Thymus (tissue), 11 donors: ENCODE measurements around the gene RBP3. TPM values are rescaled to one million over a fixed set of nuclear protein-coding genes. Genes with fewer than 3 reads are reported as not detected.
"Not testable (repeated sequence)": the region's sequence is repeated elsewhere in the genome, so short reads cannot be mapped to it uniquely, and the experiment has no call there.

Source experiments
- DNase-seq, 9 donors: peaks; one replicate each; pipeline ENCODE4 v3.0.0-alpha.2; 2013; ENCODE audit warnings: low spot score in 9 of 9, low read depth in 6 of 9, missing footprints in 1 of 9
- H3K27ac ChIP-seq, 2 donors: one replicate each; pipeline ENCODE4 v1.5.1; 2013; ENCODE audit warnings: control low read depth in 1 of 2, low read depth in 1 of 2, low read length in 1 of 2, mild to moderate bottlenecking in 1 of 2, moderate library complexity in 1 of 2
- H3K27me3 ChIP-seq, 2 donors: one replicate each; pipeline ENCODE4 v1.5.1; 2013; ENCODE audit warnings: low read length in 1 of 2; ENCODE audit not compliant: control insufficient read depth in 2 of 2, insufficient read depth in 1 of 2
- H3K36me3 ChIP-seq, 2 donors: one replicate each; pipeline ENCODE4 v1.5.1; 2013; ENCODE audit warnings: low read length in 1 of 2, mild to moderate bottlenecking in 1 of 2, moderate library complexity in 1 of 2; ENCODE audit not compliant: control insufficient read depth in 2 of 2, insufficient read depth in 2 of 2
- H3K4me1 ChIP-seq, 2 donors: one replicate each; pipeline ENCODE4 v1.5.1; 2013; ENCODE audit warnings: low read length in 2 of 2; ENCODE audit not compliant: control insufficient read depth in 2 of 2, insufficient read depth in 2 of 2
- H3K4me3 ChIP-seq, 2 donors: one replicate each; pipeline ENCODE4 v1.5.1; 2013; ENCODE audit warnings: low read length in 2 of 2, control low read depth in 1 of 2, mild to moderate bottlenecking in 1 of 2
- H3K9me3 ChIP-seq, 2 donors: one replicate each; pipeline ENCODE4 v1.5.1; 2013; ENCODE audit warnings: low read length in 1 of 2, mild to moderate bottlenecking in 1 of 2; ENCODE audit not compliant: control insufficient read depth in 2 of 2, insufficient read depth in 1 of 2
- WGBS: extraction: QIAGEN DNeasy Blood & Tissue Kit; methylation state at CpG from one replicate; pipeline ENCODE4 v1.1.7; 2013; 5-methylcytosine and 5-hydroxymethylcytosine counted together
- polyA plus RNA-seq: library from polyadenylated mRNA; stranded (reverse); fragments of 200-250 nt; gene quantifications from one replicate; pipeline ENCODE4 v1.2.3, GENCODE V29; 2013
- total RNA-seq: library from RNA; stranded (reverse); fragments of 120-200 nt; gene quantifications from one replicate; pipeline ENCODE4 v1.2.4, GENCODE V29; 2013
- donor health status: healthy.

RBP3 gene
- total and polyA plus RNA-seq, 2 donors: 0.05 TPM

DNA sequence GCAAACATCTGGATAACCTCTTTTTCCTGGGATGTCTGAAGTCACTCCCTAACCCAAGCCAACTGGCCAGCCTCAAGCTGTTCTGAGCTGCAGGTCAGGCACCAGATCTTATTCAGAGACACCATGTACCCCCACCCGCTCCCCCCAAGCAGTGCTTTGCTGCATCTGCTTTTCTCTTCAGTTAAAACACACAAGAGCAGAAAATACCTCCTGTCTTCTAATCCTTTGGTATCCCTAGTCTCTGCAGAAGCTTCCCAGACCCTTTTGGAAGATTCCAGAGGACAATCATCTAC, 32.9 kb downstream of the RBP3 start:
- 95% methylated on average over 1 of the region's 1 CpG for WGBS
- peaks cover 0 to 21% of the 10 kb centered on the region in 2 donors for H3K27me3 ChIP-seq
- no peak for DNase-seq

DNA sequence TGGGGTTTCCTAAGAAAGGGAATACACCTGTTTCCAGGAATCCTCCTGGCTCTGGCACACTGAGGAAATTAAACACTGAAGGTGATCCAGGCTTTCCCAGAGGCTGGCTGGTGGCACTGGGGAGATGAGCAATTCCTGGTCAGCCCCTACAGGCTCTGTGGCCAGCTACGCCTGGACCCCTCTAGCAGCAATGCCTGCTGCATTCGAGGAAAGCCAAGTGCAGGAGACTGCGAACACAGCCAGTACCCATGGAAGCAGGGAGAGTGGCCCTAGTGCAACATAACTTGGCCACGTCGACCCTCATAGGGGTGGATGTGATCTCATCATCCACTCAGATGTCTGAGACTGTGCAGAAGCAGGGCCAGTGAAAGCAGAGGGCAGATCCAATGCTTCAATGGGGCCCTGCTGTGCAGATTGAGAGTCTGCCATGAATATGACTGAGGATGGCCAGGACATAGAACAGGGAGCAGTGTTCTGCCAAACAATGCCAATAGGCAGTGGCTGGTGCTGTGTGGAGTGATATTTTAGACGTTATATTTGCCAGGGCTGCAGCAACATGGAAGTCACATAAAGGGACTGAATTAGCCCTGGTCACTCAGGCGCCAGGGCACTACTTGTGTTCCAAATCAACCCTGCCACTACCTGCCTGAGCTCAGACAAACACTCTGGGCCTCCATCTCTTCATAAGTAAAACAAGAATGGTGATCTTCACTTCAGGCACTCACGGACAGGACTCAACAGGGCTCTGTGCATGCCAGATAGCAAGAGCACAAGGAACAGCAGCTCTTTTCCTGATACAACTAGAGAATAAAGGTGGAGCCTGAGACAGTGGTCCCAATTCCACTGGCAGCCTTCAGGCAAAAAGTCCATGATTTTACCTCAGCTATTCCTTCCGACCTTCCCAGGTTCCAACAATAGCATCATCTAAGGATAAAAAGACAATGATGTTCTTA, 33.5 kb downstream of the RBP3 start:
- Histone ChIP-seq H3K27ac (no peak overlapping the region), H3K4me1 (peaks cover 21 to 43% of the 10 kb centered on the region in 2 donors), H3K9me3 (no peaks in the 10 kb centered on the region), H3K36me3 (no peaks in the 10 kb centered on the region), H3K4me3 (no peak overlapping the region), H3K27me3 (peaks cover 0 to 21% of the 10 kb centered on the region in 2 donors)
- WGBS: 90% methylated on average over 9 of the region's 9 CpGs
- no peak for DNase-seq

More for the DNA sequence above, 32.9 kb downstream of the RBP3 start:
- Histone ChIP-seq H3K4me3 (no peak overlapping the region), H3K36me3 (no peaks in the 10 kb centered on the region), H3K4me1 (peaks cover 21 to 43% of the 10 kb centered on the region in 2 donors), H3K9me3 (no peaks in the 10 kb centered on the region), H3K27ac (no peak overlapping the region)

- H3K4me1 ChIP-seq: peaks cover 7 to 25% of the 10 kb centered on the region in 2 donors
- H3K4me3 ChIP-seq: peak overlapping the region; percentile 54 to 69
- H3K9me3 ChIP-seq: no peaks in the 10 kb centered on the region
- no peaks in the 10 kb centered on the region for H3K36me3 ChIP-seq
- no peak overlapping the region for H3K27ac ChIP-seq
- peak in 7 of 9 donors; percentile 17 to 78 (median 54) for DNase-seq
- WGBS: 14% methylated on average over 9 of the region's 9 CpGs
- H3K27me3 ChIP-seq: peaks cover 0 to 21% of the 10 kb centered on the region in 2 donors
Measured at GRCh38 chr10:47383261-47384147, 35.3 kb downstream of the RBP3 start.

DNA sequence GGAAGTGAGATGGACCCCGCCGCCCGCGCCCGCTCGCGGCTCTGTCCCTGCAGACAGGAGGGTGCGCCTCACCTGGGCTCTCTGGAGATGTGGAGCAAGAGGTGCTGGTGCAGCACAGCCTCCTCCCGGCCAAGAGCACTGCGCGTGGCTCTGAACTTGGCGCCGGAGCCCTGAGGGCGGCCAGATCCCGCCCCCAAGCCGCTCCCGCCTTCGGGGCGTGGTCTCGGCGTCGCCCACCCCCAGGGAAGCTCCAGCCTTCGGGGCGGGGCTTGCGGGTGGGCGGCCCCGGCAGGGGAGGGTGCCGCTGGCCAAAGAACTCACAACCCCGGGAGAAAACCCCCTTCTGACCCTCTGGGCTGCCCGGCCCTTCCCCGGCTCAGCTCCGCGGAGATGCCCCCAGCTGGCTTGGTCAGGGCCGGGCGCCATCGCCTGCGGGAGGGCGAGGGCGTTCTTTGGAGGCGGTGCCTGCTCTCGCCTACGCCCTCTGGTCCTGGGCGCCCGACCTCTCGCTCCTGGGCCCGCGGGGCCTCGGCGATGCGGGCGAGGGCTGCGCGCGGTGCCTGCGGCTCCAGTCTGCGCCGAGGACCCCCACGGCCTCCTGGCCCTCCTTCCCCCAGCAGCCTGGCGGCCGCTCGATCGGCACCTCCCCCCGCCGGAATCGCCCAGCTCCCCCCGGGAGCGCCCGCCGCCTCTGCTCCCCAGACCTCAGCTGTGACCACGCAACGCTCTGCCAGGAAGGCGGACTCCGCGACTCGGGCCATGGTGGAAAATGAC, 36.2 kb downstream of the RBP3 start, which contains the start of gene ZNF488:
Gene ZNF488 (minus strand): TSS at position 146 of the 774 bp plus-strand sequence. CDS start 15,464 bp downstream, outside the sequence.
- Histone ChIP-seq H3K36me3 (no peaks in the 10 kb centered on the region), H3K27ac (no peak within 1 kb of the TSS), H3K27me3 (peaks cover 0 to 19% of the 10 kb centered on the region in 2 donors), H3K4me1 (peaks cover 7 to 22% of the 10 kb centered on the region in 2 donors), H3K4me3 (peak within 1 kb of the TSS; percentile 54 to 69), H3K9me3 (no peaks in the 10 kb centered on the region)
- WGBS: under 1% methylated on average over 75 of the region's 75 CpGs
- DNase-seq: peak in 8 of 9 donors; percentile 61 to 91 (median 81)

DNA sequence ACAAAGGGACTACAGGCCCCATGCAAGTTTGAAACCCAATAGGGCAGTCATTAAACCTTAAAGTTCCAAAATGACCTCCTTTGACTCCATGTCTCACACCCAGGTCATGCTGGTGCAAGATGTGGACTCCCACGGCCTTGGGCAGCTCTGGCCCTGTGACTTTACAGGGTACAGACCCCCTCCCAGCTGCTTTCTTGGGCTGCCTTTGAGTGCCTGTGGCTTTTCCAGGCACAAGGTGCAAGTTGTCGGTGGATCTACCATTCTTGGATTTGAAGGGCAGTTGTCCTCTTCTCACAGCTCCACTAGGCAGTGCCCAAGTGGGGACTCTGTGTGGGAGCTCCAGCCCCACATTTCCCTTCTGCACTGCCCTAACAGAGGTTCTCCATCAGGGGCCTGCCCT, 37.9 kb downstream of the RBP3 start:
- H3K36me3 ChIP-seq, DNase-seq, H3K27ac ChIP-seq, H3K4me3 ChIP-seq, H3K9me3 ChIP-seq: not testable (repeated sequence)
- H3K4me1 ChIP-seq: peaks cover 7 to 14% of the 10 kb centered on the region in 2 donors
- WGBS: 97% methylated on average over 2 of the region's 2 CpGs
- peaks cover 0 to 10% of the 10 kb centered on the region in 2 donors for H3K27me3 ChIP-seq

DNA sequence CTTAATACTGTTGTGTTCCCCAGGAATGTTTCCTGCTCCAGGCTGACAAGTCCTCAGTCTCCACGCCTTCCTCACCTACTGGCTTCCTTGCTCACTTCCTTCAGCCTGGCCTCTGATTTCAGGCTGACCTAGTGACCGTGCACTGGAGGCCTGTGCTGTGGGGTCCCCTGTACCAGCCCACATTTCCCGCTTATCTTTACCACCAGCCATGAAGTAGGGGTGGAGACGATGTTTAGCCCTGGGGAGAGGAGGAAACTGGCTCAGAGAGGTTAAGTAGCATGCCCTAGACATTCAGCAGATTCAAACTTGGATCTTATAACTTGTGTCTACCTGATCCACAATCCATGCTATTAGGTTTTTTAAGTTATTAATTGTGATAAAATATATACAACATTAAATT, 40.7 kb downstream of the RBP3 start:
- no peaks in the 10 kb centered on the region for H3K9me3 ChIP-seq
- no peak overlapping the region for H3K4me3 ChIP-seq
- 96% methylated on average over 4 of the region's 4 CpGs for WGBS
- no peak overlapping the region for H3K27ac ChIP-seq
- peaks cover 0 to 5% of the 10 kb centered on the region in 2 donors for H3K27me3 ChIP-seq
- H3K36me3 ChIP-seq: no peaks in the 10 kb centered on the region
- H3K4me1 ChIP-seq: peaks cover 2 to 6% of the 10 kb centered on the region in 2 donors
- DNase-seq: no peak

GRCh38 chr10:47389619-47390018, 41.5 kb downstream of the RBP3 start:
- no peak overlapping the region for H3K4me3 ChIP-seq
- no peak for DNase-seq
- H3K4me1 ChIP-seq: peaks cover 0 to 3% of the 10 kb centered on the region in 2 donors
- peaks cover 0 to 2% of the 10 kb centered on the region in 2 donors for H3K27me3 ChIP-seq
- no peak overlapping the region for H3K27ac ChIP-seq
- 98% methylated on average over 3 of the region's 3 CpGs for WGBS
- H3K36me3 ChIP-seq: no peaks in the 10 kb centered on the region
- no peaks in the 10 kb centered on the region for H3K9me3 ChIP-seq

DNA sequence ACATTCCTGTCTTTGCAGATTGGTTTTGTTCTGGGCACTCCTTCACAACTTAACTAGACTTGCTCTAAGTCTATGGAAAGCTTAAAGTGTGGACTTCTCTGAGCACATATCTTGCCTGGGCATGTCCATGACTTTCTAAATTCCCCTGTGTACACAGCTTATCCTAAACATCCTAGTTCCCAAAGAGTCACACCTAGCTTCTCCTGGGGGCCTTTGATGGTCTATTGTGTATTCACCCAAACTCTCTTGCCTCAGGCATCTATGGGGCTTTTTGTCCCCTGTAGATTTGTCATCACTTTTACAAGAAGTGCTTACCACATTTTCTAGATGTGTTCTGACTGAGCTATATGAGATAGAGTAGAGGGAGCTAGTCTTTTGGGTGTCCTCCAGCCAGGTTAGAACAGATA, 48.2 kb downstream of the RBP3 start:
- DNase-seq: no peak
- no peaks in the 10 kb centered on the region for H3K36me3 ChIP-seq
- no peak overlapping the region for H3K27ac ChIP-seq
- no peaks in the 10 kb centered on the region for H3K27me3 ChIP-seq
- no peaks in the 10 kb centered on the region for H3K9me3 ChIP-seq
- no peak overlapping the region for H3K4me3 ChIP-seq
- peaks cover 0 to 2% of the 10 kb centered on the region in 2 donors for H3K4me1 ChIP-seq
